ENCODE results near the gene PGLYRP3.

- TF ChIP-seq, protein P1, sequence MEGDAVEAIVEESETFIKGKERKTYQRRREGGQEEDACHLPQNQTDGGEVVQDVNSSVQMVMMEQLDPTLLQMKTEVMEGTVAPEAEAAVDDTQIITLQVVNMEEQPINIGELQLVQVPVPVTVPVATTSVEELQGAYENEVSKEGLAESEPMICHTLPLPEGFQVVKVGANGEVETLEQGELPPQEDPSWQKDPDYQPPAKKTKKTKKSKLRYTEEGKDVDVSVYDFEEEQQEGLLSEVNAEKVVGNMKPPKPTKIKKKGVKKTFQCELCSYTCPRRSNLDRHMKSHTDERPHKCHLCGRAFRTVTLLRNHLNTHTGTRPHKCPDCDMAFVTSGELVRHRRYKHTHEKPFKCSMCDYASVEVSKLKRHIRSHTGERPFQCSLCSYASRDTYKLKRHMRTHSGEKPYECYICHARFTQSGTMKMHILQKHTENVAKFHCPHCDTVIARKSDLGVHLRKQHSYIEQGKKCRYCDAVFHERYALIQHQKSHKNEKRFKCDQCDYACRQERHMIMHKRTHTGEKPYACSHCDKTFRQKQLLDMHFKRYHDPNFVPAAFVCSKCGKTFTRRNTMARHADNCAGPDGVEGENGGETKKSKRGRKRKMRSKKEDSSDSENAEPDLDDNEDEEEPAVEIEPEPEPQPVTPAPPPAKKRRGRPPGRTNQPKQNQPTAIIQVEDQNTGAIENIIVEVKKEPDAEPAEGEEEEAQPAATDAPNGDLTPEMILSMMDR (IDR thresholded peaks at IDR 0.05; ENCODE audit: low read depth, low read length, poor library complexity, severe bottlenecking) = no peak
- no peak for TF ChIP-seq EZH2phosphoT487 (IDR thresholded peaks at IDR 0.05; ENCODE audit: borderline replicate concordance, low read length)
Measured at GRCh38 chr1:153251988-153252387, 60.8 kb downstream of the PGLYRP3 start.

Measured in DOHH2 (cell line).